Testis (tissue), 2 donors: ENCODE measurements around the gene PCSK6.

ENCODE experiments used
- POLR2A ChIP-seq: fragments of 450-650 bp; IDR thresholded peaks from one replicate; pipeline ENCODE4 v1.6.1; 2017; ENCODE audit warnings: antibody characterized with exemption, mild to moderate bottlenecking, moderate library complexity
- TF ChIP-seq, protein P1 (sequence below), 3 experiments: fragments of 450-650 bp in 2 of 3; fragments of 200-600 bp in 1 of 3; sonication (generic) in 1 of 3; IDR thresholded peaks; one replicate each; pipeline ENCODE4 v1.5.1; 2016 to 2019; ENCODE audit warnings: antibody characterized with exemption in 3 of 3, mild to moderate bottlenecking in 2 of 3, moderate library complexity in 1 of 3

GRCh38 chr15:101273534-101273933 is 216.0 kb downstream of the PCSK6 start:
- no peak for TF ChIP-seq POLR2A
- TF ChIP-seq, protein P1, sequence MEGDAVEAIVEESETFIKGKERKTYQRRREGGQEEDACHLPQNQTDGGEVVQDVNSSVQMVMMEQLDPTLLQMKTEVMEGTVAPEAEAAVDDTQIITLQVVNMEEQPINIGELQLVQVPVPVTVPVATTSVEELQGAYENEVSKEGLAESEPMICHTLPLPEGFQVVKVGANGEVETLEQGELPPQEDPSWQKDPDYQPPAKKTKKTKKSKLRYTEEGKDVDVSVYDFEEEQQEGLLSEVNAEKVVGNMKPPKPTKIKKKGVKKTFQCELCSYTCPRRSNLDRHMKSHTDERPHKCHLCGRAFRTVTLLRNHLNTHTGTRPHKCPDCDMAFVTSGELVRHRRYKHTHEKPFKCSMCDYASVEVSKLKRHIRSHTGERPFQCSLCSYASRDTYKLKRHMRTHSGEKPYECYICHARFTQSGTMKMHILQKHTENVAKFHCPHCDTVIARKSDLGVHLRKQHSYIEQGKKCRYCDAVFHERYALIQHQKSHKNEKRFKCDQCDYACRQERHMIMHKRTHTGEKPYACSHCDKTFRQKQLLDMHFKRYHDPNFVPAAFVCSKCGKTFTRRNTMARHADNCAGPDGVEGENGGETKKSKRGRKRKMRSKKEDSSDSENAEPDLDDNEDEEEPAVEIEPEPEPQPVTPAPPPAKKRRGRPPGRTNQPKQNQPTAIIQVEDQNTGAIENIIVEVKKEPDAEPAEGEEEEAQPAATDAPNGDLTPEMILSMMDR (IDR thresholded peaks at IDR 0.05), result no peak
